GM21390 (cell line): ENCODE measurements around the gene METAP2.

Experiments
- ATAC-seq: cut with Tn5 transposase; IDR thresholded peaks from one replicate; pipeline ENCODE4 v1.9.1; 2021; ENCODE audit not compliant: unreplicated experiment

Gene METAP2

GRCh38 chr12:95548539-95549391 lies 74.8 kb downstream of the METAP2 start:
- no peak for ATAC-seq

- ATAC-seq: no peak
These were observed 75.6 kb downstream of the METAP2 start for GRCh38 chr12:95549392-95550084.

GRCh38 chr12:95551305-95551704 lies 77.4 kb downstream of the METAP2 start, which contains the start of gene USP44:
Gene USP44, minus strand, starts transcription at chr12:95551476. Its CDS starts 17,220 bp downstream, at chr12:95534256.
- ATAC-seq: no peak

GRCh38 chr12:95551913-95552516 lies 78.1 kb downstream of the METAP2 start:
- ATAC-seq: no peak

GRCh38 chr12:95553197-95553943 lies 79.4 kb downstream of the METAP2 start:
- no peak for ATAC-seq

- no peak for ATAC-seq
These were observed 80.7 kb downstream of the METAP2 start for GRCh38 chr12:95554532-95555071.

GRCh38 chr12:95557625-95558024 lies 83.7 kb downstream of the METAP2 start:
- no peak for ATAC-seq
